Retina (tissue), 1 donor: ENCODE data around the gene ANKFY1.
"Not testable (repeated sequence)": the region's sequence is repeated elsewhere in the genome, so short reads cannot be mapped to it uniquely, and the experiment has no call there.

Experiments used
- DNase-seq: peaks from one replicate; pipeline ENCODE4 v3.0.0-alpha.2; 2016

ANKFY1 gene

DNA sequence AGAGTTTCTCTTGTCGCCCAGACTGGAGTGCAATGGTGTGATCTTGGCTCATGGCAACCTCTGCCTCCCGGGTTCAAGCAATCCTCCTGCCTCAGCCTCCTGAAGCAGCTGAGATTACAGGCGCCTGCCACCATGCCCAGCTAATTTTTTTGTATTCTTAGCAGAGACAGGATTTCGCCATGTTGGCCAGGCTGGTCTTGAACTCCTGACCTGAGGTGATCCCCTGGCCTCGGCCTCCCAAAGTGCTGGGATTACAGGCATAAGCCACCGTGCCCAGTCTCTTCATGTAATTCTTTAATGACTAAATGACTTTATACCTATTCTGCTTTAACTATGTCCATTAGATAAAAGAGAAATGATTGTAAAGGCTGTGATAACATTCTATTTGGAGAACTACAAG, 8.5 kb downstream of the ANKFY1 start:
- DNase-seq: not testable (repeated sequence)

GRCh38 chr17:4250887-4251286, 12.9 kb downstream of the ANKFY1 start:
- DNase-seq: no peak

DNA sequence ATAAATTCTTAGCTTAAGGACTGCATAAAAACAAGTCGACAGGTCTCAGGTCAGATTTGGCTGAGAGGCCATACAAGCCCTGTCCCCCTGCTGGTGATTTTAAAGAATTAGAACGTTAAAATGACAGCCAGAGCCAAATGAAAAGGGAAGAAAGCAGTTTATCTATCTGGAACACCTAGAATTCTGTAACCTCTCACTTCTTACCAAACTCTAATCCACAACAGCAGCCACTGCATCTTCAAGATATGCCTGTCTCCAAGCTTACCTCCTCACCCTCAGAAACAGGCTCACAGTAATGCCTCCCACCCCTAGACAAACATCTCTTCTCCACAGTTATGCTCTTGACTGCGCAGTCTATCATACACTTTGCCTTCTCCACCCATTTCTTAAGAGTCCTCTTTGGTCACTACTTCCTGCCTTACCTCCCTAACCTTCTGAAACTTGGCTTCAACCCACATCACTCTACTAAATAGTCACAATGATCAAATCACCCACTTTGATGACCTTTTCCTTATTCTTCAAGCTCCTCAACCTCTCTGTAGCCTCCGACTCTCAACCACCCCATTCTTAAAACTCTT, 14.2 kb downstream of the ANKFY1 start:
- no peak for DNase-seq

- DNase-seq: no peak
Measured at GRCh38 chr17:4248504-4249277, 15.1 kb downstream of the ANKFY1 start.

- DNase-seq: peak; percentile 10
Measured at GRCh38 chr17:4247971-4248388, 15.8 kb downstream of the ANKFY1 start.

- peak; percentile 37 for DNase-seq
Measured at GRCh38 chr17:4247361-4247970, 16.3 kb downstream of the ANKFY1 start.

DNA sequence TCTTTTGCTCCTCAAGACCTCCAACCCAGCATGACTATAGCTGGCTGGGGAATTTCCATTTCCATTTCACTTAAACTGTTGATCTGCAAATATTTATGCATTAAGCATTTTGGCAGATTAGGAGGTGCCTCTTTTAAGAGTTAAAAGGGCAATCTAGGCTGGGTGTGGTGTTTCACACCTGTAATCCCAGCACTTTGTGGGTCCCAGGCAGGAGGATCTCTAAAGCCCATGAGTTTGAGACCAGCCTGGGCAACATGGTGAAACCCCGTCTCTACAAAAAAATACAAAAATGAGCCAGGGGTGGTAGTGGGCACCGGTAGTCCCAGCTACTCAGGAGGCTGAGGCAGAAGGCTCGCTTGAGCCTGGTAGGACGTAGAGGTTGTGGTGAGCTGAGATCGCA, 17.1 kb downstream of the ANKFY1 start:
- DNase-seq: no peak

DNA sequence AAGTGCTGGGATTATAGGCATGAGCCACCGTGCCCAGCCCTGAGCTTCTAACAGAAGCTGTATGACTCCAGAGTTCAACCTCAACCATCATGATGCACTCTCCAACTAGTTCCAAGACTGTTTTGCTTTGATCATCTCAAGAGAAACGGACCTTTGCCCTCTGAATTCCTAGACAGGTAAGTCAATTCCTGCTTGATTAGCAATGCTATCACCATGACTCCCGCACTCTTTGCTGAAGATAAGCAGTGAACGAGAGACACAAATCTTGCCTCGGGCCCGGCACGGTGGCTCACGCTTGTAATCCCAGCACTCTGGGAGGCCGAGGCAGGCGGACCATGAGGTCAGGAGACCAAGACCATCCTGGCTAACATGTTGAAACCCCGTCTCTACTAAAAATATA, 22.2 kb downstream of the ANKFY1 start:
- DNase-seq: no peak

- no peak for DNase-seq
Measured at GRCh38 chr17:4236456-4236855, 27.3 kb downstream of the ANKFY1 start.

- DNase-seq: no peak
Measured at GRCh38 chr17:4235372-4236279, 28.2 kb downstream of the ANKFY1 start.

DNA sequence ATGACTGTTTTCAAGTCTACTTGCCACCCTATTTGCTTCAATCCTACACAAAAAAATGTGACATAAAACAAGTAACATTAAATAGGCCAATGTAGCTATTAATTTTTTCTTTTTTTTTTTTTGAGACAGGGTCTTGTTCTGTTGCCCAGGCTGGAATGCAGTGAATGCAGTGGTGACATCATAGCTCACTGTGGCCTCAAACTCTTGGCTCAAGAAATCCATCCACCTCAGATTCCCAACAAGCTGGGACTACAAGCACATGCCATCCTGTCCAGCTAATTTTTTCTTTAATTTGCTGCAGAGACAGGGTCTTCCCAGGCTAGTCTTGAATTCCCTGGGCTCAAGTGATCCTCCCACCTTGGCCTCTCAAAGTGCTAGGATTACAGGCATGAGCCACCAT, 29.4 kb downstream of the ANKFY1 start:
- no peak for DNase-seq

GRCh38 chr17:4233668-4234258, 30.0 kb downstream of the ANKFY1 start:
- DNase-seq: no peak

GRCh38 chr17:4232168-4232813, 31.5 kb downstream of the ANKFY1 start:
- DNase-seq: no peak

GRCh38 chr17:4229627-4230541, 33.9 kb downstream of the ANKFY1 start:
- no peak for DNase-seq

DNA sequence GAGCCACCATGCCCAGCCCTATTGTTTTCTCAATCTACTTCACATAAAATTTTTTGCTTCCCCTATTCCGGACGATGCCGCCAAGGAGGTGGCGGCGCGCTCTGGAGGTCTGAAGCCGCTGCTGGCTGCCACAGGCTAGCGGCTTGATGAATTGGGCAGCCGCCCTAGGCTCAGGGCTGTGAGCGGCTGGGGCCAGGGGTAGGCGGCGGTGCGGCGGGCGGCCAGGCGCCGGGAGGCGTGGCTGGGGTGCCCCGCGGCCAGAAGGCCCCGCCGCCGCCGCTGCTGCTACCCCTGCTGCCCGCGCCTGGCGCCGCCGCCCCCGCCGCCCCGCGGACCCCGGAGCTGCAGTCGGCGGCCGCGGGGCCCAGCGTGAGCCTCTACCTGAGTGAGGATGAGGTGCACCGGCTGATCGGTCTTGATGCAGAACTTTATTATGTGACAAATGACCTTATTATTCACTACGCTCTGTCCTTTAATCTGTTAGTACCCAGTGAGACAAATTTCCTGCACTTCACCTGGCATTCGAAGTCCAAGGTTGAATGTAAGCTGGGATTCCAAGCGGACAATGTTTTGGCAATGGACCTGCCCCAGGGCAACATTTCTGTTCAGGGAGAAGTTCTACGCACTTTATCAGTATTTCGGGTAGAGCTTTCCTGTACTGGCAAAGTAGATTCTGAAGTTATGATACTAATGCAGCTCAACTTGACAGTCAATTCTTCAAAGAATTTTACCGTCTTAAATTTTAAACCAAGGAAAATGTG, 41.7 kb downstream of the ANKFY1 start:
- no peak for DNase-seq

DNA sequence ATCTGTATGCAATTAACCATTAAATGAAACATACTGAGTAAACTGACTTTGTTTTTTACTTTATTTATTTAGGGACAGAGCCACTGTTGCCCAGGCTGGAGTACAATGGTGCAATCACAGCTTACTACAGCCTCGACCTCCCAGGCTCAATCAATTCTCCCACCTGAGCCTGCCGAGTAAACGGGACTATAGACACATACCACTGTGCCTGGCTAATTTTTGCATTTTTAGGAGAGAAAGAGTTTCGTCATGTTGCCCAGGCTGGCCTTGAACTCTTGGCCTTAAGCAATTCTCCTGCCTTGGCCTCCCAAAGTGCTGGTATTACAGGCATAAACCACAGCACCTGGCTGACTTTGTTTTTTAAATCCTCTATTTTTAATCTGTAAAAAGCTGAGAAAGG, 42.6 kb downstream of the ANKFY1 start:
- DNase-seq: no peak

- no peak for DNase-seq
Measured at GRCh38 chr17:4220655-4221054, 43.1 kb downstream of the ANKFY1 start.

- no peak for DNase-seq
Measured at GRCh38 chr17:4219241-4219640, 44.5 kb downstream of the ANKFY1 start.

DNA sequence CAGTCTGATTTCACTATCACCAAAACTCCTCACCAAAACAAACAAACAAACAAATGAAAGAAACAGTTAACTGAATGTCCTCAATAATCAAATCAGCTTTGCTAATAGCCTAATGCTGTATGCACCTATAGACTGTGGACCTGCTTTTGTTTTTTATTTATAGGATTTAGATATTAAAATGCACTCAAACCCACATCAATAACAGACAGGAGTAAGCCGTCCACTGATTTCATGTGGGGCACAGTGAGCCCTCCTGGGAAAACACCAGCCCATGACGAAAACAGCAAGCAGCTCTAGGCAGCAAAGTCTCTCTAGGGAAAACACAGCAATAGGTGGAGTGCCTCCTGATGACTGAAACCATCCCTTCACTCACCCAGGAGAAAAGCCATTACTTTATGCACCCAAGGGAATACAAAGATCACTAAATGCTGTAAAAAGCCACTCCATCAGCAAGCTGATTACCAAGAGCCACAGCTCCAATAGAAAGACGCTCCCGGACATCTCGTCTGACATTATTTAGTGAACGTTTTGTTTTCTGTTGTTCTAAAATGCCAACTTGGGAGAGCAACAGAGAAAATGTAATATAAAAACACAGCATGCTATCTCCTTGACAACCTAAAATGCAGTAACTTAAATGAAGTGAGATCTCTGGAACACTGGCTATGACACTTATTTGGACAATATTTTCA, 47.8 kb downstream of the ANKFY1 start:
- DNase-seq: peak; percentile 56

DNA sequence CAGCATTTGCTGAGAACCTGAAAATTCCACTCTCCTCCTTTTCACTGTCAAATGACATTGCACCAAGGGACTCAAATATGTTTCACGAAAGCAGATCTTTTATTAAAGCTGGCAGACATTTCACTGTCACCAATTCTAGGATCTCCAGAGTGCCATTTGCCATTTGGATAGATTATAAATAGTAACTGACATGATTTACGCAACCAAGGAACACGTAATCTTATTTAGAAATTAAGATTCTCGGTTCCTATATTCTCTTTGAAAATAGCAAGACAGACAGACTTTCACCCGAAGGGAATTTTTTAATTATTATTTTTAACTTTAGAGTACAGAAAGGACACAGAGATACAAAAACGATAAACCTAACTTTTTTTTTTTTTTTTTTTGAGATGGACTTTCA, 49.6 kb downstream of the ANKFY1 start:
- no peak for DNase-seq
